GM20000 (cell line): Measurements from ENCODE around the gene COL5A1.

Experiments used
- DNase-seq: peaks from one replicate; pipeline ENCODE4 v3.0.0; 2012; ENCODE audit warnings: low spot score
- CTCF ChIP-seq: IDR thresholded peaks from 2 replicates; pipeline ENCODE4 v1.5.1; 2012; ENCODE audit warnings: mild to moderate bottlenecking, control low read depth; ENCODE audit errors: extremely low read depth, missing control alignments

COL5A1 gene

DNA sequence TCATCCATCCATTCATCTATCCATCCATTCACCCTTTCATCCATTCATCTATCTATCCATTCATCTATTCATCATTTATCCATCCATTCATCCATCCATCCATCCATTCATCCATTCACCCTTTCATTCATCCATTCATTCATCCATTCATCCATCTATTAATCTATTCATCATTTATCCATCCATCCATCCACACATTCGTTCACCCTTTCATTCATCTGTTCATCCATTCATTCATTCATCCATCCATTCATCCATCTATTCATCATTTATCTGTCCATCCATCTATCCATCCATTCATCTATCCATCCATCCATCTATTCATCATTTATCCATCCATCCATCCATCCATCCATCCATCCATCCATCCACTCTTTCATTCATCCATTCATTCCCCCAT lies 205.1 kb downstream of the COL5A1 start:
- no peak for TF ChIP-seq CTCF
- no peak for DNase-seq

DNA sequence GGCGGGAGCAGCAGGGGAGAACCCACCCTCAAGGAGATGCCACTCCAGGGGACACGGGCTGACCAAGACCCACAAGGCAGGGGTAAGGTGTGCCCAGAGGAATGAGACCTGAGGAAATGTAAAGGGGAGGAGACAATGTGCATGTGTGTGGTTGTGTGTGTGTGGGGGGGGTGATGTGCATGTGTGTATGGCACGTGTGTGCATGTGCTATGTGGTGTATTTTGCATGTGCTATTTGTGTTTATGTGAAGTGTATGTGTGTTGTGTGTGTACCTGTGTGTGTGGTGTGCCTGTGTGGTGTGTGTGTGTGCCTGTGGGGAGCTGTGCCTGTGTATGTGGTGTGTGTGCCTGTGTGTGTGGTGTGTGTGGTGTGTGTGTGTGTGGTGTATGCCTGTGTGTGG lies 205.5 kb downstream of the COL5A1 start:
- no peak for DNase-seq

DNA sequence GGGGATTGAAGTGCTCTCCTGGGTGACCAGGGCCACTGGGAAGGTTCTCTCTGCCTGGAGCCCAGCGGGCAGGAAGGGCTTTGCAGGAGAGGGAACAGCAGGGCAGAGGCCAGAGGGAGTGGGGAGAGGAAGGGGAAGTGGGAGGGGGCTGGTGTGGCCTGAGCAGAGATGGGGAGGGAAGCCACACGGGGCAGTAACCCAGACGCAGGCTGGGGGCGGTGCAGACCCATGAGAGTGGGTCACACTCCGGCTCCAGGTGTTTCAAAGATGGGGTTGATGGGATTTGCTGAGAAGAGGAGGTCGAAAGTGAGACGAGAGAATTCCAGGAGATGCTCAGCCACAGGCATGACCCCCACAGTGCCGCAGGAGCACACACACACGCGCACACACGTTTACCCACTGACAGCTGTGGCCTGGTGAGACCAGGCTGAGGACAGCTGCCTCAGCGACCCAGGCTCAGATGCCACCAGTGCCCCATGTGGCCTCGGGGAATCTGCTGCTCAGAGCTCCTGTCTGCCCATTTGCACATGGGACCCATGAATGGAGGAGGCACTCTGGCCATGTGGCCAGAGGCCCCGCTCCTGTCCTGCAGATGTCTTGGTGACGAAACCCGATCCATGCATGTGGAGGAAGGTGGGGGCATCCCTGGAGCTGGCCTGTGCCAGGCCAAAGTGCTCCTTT lies 206.3 kb downstream of the COL5A1 start:
- no peak for TF ChIP-seq CTCF
- DNase-seq, result no peak

More for the DNA sequence above, 205.5 kb downstream of the COL5A1 start:
- TF ChIP-seq CTCF, result no peak

DNA sequence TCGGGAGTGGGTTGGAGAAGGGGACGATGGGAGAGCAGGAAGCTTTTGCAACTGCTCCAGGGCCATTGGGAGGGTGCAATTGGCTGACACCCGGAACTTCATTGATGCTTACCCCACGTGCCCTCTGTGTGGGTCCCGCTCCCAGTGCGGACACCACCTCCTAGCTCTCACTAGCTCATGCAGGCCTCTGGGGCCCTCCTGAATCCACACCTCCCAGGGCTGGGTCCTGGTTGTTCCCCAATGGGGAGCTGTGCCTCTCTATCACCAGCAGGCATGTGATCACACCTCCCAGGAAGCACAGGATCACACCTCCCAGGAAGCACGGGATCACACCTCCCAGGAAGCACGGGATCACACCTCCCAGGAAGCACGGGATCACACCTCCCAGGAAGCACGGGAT lies 206.9 kb downstream of the COL5A1 start:
- no peak for DNase-seq
- TF ChIP-seq CTCF, result no peak

GRCh38 chr9:134850611-134851010 lies 209.0 kb downstream of the COL5A1 start:
- no peak for TF ChIP-seq CTCF
- DNase-seq, result no peak

DNA sequence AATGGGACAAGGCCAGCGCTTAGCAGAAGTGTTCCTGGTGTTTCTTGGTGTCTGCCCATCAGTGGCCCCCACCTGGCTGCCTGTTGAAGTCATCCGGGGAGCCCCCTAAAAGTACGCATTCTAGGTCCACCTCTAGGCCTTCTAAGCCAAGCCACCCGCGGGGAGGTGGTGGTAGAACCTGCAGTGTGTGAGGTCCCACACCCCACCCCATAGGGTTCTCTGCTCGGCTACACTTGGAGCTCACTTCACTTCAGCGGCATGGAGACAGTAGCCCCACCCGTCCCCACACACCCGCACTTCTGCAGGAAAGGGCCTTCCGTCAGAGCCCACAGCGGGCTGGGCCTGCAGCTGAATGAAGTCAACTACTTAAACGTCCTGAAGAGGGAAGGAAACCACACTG lies 209.4 kb downstream of the COL5A1 start:
- no peak for TF ChIP-seq CTCF
- no peak for DNase-seq

DNA sequence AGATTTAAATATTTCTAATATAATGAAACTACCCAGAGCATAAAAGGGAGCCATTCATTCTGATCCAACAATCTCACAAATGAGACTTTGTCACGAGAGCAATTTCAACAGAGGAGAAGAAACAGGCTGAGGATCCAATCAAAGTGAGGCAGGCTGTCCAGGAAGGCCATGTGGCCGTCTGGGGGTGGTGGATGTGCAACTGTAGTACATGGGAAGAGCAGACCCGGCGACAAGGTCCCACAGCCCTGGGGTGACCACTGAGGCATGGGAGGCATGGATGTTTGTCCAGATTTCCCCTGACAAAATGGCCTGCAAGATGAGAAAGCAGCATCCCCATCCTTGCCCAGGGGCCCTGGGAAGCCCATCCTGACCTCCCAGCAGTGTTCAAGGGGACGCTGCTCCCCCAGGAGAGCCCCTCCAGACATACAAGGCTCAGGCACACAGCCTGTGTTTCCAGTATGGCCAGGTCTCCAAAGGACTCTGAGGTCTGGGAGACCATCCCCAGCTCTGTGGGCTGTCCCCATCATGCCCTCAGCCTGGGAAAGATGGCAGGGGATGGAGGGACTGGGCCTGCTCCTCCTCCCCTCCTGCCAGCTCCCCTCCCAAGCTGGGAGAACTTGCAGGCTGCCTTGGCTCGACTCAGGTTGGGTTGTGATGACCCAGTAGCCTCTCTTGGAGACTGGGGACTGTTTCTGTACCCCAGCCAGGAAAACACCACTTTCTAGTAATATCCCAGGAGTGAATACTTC lies 211.5 kb downstream of the COL5A1 start:
- TF ChIP-seq CTCF, result no peak
- DNase-seq, result no peak
